Limb (tissue), 2 donors: ENCODE measurements around the gene CCDC196.

ENCODE experiments used
- DNase-seq, 2 donors: peaks; one replicate each; pipeline ENCODE4 v3.0.0-alpha.2; 2016; ENCODE audit errors: extremely low spot score in 2 of 2

Gene CCDC196, protein sequence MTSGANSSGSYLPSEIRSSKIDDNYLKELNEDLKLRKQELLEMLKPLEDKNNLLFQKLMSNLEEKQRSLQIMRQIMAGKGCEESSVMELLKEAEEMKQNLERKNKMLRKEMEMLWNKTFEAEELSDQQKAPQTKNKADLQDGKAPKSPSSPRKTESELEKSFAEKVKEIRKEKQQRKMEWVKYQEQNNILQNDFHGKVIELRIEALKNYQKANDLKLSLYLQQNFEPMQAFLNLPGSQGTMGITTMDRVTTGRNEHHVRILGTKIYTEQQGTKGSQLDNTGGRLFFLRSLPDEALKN

DNA sequence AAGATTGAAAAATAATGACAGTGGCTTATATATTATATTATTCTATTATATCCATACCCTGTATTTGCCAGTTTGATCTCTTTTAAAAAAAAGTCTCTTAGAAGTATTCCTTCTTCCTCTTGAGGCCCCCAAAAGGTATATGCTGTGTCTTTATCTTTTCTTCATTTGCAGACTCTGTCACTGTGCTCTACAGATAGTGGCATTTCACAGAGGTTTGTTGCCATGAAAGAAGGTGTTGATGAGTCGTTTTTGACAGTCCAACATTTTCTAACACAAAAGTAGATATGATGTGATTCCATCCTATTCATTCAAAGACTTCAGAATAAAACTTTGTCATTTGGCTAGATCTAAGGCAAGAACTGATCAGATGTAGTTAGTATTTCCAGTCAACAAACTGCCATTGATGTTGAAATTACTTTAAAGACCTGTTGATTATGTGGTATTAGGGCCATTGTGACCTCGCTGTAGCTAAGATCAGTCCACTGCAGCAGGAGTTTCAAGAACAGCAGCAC is at the start of gene CCDC196:
Gene CCDC196, plus strand, starts transcription at position 462 of the 512 bp plus-strand sequence. CDS start 132 bp downstream, outside the sequence.
- no peak for DNase-seq

DNA sequence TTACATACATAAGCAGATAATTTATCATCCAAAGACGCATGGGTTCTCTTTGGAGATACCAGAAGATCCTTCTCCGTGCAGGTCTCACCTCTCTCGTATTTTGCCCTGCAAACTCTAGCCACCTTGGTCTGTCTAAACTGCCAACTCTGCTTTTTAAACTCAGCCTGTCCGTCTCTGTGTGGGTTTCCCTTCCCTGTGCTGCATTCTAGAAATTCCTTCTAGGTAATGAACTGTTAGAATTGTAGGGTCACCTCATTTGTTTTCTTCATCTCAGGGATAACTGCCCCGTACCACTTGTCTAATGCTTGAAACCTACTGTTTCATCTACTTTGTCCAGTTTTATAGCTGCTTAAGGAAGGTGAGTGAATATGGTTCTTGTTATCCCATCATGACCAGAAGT is 45.4 kb upstream of the CCDC196 start:
- no peak for DNase-seq

DNA sequence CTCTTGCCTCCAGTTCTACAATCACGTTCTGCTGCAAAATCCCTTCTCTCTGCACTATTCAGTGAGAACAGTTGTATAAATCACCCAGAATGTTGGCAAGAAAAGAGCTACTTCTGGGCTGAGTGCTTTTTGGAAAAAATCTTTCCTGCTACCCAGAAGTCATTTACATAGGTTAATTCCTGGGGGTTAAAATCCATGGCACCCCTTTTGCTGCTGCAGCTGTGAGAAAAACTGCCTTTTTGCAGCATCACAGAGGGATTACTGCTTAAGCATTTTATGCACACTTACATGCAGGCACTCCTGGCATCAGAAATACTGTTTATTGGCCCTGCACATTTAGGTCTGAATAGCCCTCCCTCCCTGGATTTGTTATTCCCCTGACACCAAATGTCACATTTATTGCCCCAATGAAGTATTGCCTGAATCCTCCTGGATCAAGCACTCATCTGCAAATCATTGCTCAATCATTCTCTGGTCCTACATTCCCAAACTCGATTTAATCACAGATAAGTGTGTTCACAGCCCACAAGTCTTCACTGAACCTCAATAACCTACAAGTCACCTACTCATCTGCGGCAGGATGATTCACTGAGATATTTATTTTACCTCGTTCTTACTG is 43.1 kb upstream of the CCDC196 start:
- no peak for DNase-seq

DNA sequence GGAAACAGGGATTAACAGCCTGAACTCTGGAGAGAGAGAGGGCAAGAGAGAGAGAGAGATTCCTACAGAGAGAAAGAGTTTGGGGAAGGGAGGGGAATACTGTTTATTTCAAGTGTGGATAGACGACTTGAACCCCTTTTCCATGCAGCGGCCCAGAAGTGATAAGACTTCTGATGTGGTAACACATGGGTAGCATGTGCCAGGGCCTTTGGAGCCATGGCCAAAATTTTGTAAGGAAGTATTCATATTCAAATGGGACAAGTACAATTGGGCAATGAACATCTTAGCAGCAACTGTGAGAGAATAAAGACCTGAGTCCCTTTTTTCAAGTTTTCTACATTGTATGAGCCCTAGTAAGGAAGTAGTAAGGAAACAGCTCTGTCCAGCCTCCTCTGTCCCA is 42.4 kb upstream of the CCDC196 start:
- DNase-seq, result no peak

DNA sequence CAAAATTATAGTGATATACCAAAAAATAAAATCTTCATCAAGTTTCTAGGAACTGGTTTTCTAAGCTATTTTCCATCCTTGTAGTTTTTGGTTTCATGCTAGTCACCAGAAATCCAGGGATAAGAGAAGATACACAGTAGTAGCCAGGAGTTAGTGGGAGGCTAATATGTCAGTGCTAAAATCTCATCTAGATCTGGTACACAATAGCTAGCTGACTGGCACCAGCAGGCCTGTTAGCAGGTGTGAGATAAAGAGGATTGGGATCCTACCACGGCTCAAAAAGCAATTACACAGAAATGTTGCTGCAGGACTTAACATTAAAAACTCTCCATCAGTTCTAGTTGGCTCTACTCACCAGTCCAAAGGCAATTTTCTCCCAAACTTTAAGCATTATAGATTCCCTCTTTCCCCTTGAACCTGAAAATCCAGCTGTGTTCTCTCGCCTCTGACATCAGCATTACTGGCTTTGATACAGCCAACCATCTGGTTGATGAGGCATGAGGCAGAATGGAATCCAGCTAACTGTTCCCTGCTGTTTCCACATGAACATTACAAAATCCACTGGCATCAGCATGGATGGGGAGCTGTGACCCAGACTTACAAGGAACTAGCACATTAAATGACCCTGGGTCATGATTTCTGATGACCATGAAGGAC is 41.8 kb upstream of the CCDC196 start:
- peak; percentile 29 to 34 for DNase-seq

DNA sequence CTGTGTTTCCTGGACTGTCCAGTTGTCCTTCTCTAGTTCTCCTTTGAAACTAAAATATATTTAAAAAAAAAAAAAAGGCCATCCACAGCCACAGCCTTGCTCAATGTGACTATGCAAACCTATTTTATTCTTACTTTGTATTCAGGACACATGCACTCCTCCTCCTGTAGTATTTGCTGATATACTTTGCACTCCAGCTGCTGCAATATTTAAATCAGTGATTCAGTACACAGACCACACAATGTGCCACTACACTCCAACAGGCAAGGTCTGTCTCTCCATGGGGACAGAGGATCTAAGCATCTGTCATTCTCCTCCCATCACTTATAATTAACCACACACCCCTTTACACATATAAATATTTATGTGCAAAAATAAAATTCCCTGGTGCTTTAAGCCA is 40.2 kb upstream of the CCDC196 start:
- no peak for DNase-seq

DNA sequence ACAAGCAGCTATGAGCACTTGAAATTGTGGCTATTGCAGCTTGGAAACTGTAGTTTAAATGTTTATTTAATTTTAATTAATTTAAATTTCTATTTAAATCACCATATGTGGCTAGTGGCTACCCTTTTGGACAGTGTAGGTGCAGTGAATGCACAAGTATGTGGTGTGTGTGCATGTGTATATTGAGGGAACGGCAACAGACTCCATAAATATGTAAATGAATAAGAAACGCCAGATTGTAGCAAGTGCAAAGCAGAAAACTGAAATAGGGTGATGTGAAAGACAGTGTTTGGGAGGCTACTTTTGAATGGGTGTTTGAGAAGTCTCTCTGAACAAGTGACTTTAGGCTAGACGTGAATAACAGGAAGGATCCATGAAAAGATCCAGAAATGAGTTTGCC is 32.7 kb upstream of the CCDC196 start:
- DNase-seq, result no peak

DNA sequence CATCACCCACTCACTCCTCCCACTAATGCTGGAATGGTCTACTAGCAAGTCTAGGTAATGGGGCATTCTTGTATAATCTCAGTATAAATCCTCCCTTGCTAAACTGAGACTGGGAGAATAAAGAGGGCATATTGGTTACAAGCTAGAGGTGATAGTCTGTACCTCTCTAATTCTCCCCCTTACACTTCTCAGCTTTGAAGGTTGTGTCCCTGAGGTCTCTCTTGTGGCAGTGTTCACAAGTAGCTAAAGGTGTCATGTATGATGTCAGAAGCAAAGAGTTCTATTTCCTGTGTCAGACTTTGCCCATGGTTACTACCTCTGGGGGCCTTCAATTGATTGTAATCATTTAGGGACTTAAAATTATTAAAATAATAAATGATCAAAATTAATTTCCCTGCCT is 26.6 kb upstream of the CCDC196 start:
- DNase-seq, result no peak

DNA sequence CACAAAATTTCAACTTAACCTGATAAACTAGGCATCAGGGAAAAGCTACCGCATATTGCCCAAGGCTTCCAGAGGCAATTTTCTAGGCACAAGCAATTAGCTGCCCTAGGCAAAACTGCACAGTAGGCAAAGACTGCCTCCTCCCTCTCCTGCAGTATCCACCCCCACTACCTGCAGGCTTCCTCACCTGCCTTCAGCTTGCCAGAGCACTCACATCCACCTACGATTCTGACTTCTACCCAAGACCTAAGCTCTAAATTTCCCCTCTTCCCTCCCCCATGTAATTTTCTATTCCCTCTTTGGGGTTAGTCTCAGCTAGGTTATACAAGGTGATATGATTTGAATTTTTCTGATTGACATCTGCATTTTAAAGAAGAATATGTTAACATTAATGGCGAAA is 21.9 kb upstream of the CCDC196 start:
- DNase-seq, result no peak

DNA sequence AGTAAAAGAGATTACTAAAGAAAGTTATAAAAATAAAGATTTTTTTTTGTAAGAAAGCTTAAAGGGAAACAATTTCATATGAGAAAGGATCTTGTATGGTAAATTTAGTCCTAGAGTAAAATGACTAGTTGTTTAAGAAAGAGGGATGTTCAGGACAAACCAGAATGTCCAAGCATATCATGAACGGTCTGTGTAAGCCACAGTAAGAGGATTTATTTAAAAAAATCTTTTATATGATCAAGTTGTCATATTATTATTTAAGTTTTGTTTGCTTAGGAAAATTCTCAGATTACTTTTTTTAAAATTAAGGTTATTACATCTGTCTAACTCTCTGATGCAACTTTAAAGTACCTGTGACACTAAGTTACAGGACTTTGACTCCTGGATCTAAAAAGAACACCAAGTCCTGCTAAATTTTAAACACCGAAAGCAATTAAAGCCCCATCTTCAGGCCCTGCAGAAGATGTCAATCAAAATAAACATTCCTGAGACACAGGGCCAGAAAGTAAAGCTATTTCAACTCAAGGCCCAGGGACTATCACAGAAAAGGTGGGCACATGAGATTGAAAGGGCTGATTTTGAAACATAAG is 17.3 kb upstream of the CCDC196 start:
- DNase-seq, result no peak

DNA sequence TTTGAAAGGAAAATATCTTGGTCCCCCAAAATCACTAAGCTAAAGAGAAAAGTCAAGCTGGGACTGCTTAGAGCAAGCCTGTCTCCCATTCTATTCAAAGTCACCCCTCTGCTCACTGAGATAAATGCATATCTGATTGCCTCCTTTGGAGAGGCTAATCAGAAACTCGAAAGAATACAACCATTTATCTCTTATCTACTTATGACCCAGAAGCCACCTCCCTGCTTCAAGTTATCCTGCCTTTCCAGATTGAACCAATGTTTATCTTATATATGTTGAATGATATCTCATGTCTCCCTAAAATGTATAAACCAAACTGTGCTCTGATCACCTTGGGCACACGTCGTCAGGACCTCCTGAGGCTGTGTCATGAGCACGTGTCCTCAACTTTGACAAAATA is 14.6 kb upstream of the CCDC196 start:
- DNase-seq, result no peak

DNA sequence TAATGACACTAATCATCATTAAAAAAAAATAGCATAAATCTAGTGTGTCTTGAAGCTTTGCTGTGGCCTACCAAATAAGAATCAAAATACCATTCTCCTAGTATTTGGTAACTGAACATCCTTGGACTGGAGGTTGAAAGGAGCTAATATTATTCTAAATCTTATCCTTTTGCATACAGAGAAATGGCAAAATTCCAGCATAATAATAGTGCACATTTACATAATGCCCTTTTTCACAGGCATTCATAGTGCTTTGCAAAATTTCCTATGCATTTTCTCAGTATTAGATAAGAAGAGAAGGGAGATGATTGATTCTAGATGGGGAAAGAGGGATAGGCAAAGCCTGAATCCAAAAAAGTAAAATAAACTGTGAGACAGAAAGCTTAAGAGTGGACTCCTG is 13.9 kb upstream of the CCDC196 start:
- DNase-seq, result no peak

DNA sequence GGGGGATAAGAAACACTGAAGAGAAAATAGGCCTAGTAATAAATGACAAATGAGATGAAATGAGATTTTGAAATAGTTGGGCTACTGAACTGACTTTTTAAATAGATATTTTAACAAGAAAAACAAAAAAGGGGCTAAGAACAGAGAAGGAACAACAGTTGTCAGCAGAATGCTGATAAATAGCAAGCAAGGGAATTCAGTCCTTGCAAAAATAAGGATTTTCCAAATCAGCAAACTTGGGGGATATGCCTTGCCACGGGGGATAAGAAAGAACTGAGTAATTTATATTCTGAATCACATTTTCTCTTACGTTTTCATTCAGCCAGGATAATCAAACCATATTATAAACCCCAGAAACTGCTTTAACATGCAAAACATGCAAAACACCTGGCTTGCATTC is 12.9 kb upstream of the CCDC196 start:
- DNase-seq, result no peak

DNA sequence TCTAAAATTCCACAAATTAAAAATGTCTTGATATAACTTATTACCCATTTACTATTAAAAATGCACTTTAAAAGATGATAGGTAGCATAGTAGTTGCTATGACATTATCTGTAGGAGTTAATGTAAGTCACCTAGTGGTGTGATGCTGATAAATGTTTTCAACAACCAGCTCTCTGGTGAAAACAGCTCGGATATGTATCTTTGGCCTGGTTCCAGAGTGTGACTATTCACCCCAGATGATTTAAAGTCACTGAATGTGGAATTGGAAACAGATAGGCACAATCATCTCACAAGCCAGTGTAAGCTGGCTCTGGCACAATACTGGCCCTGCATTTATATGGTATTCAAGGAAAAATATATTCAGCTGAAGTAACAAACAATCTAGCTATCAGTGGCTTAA is 9.2 kb upstream of the CCDC196 start:
- no peak for DNase-seq

DNA sequence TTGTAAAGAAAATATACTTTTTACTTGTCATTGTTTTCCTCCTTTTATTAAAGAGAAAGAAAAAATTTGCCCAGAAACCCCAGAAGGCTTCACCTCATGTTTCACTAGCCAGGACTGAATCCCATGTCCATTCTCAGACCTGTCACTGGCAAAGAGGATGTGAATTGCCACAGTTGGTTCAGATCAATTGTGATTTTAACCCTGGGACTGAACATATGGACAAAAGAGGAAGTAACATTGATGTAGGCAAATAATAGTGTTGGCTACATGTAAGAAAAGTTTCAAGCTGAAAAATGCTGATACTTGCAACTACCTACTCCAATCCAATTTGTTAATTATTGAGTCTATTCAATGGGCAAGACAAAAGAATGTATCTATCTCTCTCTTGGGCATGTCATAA is 8.6 kb upstream of the CCDC196 start:
- DNase-seq, result no peak

DNA sequence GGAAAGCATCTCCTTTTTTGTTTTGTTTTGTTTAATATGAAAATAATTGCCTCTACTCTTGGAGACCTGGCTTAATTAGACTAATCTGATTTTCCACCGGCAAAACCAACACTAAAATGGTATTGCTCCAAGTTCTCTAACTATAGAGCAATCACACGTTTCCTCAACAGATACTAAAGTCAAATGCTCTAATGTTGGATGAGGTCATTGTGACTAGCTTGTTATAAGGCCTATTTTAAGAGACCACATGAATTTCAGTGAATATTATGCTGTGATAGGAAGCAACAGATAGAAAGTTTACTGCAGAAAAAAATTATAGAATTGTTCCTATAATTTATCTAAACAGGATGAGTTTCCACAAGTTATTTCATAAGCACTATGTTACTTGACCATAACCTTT is 3.3 kb upstream of the CCDC196 start:
- no peak for DNase-seq

DNA sequence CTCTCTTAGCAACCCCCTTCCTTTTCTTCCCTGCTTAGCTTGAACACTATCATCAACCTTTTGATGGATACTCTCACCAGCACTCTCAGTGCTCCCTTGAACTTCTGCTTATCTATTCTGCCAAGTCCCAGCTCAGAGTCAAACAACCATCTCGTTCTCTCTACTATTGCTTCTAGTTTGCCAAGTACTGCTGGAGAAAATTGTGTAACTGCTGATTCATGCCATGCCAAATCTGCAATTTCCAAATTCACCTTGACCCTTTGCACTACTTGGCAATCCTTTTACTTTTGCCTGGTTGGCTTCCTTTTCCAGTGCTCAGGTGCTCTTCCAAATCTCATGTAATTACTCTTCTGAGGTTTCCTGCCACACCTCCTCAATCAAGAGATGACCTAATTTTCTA is 2.8 kb upstream of the CCDC196 start:
- DNase-seq, result no peak

DNA sequence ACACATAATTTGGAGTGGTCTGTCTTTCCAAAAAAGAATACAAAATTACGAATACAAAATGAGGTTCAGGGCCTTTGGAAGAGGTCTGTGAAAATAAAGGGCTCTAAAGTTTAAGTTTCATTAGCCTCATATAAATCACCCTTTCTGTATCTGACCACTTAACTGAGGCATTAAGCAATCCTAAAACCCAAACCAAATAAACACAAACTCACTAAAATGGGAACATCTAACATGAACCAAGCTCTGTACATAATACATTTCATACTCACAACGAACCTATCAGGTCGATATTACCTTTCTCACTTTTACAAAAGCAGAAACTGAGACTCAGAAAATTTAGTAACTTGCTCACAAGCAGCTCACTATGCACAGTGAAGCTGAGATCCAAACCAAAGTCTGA is 1.1 kb upstream of the CCDC196 start:
- DNase-seq, result no peak

DNA sequence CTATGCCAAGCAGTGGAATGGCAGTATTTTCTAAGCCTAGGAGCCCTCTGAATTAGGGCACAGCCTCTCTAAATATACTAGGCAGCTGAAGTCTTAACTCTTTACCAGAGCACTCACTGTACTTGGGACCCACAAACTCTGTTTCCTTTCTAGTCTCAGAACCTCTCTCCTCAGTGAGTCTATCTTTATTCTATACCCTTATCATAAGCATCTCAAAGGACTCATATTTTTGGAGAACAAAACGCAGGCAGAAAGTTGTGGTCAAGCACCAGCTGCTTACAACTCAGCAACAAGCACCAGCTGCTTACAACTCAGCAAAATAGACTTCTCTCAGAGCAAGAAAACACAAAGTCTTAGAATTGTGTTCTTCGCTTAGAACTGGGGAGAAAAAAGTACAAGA is 993 bp downstream of the CCDC196 start:
- DNase-seq, result no peak

DNA sequence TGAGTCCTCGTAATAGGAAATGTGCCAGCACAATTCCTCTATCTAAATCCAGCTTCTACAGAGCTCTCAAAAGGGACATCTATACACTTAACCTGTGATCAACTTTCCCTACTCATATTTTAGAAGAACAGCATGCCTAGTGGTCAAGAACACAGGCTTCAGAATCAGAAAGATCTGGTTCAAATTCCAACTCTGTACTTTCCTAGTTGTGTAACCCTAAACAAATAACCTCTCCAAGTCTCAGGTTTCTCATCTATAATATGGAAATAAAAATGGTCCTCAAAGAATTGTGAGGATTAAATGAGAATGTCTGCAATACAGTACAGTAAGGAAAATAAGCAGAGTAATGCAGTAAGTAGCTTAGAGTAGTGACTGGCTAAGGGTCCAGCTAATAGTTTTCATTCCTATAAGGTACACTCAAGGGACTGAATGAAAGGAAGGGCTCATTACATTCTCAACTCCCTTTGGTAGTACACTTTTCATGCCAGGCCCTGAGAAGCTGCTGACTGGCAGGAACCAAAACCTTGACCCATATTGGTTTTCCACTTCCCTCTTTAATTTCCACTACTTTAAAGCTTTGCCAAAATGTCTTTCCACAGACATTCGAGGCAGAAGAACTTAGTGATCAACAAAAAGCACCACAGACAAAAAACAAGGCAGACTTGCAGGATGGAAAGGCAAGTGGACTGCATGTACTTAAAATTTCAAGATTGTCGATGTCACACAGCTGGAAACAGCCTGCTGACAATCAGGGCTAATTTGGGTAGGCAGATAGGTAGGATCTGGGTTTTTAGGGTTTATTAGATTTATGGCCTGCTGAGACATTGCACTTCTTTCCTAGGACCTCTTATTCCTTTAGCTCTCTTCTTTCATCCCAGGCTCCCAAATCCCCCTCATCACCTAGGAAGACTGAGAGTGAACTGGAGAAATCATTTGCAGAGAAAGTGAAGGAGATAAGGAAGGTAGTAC is 4.3 kb downstream of the CCDC196 start:
- DNase-seq, result no peak

DNA sequence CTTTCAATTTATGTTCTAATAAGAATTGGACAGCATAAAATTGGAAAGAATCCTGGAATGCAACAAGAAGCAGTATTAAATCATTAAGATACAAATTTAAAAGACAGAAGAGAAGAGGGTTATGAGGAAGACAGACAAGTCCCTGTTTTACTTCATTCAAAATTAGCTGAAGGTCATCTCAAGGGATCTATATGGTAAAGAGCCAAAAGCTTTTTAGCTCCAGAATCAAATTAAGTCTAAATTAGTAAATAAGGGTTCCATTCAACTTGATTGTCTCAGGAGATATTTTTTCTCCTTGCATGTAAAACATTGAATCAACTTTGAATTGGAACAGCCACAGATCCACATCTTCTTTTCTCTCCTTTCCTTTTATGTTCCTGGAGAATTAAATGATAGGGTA is 7.6 kb downstream of the CCDC196 start:
- no peak for DNase-seq
